ENCODE results near the gene CDX1.

DNA sequence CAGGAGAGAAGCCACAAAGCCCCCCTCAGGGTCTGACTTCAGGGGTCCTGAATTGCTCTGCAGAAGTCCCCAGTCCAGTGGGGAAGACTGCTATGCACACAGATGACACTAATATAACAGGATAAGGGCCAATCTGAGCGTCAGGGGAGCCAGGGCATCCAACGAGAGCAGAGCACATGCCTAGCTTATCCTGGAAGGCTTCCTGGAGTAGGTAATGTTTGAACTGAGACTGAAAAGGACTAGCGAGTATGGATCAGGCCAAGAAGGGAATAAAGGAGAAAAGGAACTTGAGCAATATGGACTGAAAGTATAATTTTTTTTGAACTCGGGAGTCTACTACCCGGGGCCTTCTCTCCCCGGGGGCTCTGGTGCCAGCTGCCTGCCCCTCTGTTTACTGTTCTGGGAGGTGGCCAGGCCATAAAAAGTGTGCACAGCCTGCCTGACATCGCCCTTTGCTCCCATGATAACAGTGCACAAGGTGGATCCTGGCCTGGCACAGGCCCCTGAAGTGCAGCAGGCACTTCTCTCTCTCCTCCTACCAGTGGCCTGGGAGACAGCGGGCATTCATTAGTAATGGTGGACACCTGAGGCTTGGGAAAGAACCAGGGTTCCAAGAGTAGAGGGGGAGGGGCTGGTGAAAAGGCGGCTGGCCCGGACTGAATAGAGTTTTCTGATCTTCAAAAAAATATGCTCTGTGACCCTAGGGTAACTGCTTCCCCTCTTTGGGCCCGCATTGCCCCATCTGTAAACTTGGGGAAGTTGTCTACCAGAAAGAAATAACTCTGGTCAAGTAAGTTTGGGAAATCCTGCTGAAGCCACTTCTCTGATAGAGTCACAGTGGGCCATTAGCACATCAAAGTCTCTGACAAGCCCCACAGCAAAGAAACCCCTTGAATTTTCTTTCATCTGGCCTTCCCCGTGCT, 18.7 kb downstream of the CDX1 start:
- TF ChIP-seq, protein P1, sequence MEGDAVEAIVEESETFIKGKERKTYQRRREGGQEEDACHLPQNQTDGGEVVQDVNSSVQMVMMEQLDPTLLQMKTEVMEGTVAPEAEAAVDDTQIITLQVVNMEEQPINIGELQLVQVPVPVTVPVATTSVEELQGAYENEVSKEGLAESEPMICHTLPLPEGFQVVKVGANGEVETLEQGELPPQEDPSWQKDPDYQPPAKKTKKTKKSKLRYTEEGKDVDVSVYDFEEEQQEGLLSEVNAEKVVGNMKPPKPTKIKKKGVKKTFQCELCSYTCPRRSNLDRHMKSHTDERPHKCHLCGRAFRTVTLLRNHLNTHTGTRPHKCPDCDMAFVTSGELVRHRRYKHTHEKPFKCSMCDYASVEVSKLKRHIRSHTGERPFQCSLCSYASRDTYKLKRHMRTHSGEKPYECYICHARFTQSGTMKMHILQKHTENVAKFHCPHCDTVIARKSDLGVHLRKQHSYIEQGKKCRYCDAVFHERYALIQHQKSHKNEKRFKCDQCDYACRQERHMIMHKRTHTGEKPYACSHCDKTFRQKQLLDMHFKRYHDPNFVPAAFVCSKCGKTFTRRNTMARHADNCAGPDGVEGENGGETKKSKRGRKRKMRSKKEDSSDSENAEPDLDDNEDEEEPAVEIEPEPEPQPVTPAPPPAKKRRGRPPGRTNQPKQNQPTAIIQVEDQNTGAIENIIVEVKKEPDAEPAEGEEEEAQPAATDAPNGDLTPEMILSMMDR (IDR thresholded peaks at IDR 0.05; ENCODE audit: control extremely low read depth in 1 of 3, insufficient read depth in 1 of 3, low read depth in 1 of 3, low read length in 3 of 3): no peak
- no peak for TF ChIP-seq CBX5 (IDR thresholded peaks at IDR 0.05; ENCODE audit: low read depth, low read length)
- TF ChIP-seq, protein P2, sequence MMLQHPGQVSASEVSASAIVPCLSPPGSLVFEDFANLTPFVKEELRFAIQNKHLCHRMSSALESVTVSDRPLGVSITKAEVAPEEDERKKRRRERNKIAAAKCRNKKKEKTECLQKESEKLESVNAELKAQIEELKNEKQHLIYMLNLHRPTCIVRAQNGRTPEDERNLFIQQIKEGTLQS (IDR thresholded peaks at IDR 0.05; ENCODE audit: insufficient read depth, low read depth, low read length): no peak
- TF ChIP-seq BCL11A (IDR thresholded peaks at IDR 0.05; ENCODE audit: low read depth in 2 of 2, low read length in 2 of 2): no peak
- TF ChIP-seq, protein P3, sequence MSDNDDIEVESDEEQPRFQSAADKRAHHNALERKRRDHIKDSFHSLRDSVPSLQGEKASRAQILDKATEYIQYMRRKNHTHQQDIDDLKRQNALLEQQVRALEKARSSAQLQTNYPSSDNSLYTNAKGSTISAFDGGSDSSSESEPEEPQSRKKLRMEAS (IDR thresholded peaks at IDR 0.05): no peak
- TF ChIP-seq HDAC2 (IDR thresholded peaks at IDR 0.05; ENCODE audit: borderline replicate concordance in 1 of 2, low read depth in 2 of 2, low read length in 2 of 2): no peak
- no peak for TF ChIP-seq SAP30 (IDR thresholded peaks at IDR 0.05; ENCODE audit: insufficient read depth, insufficient replicate concordance, low read length)

Data from H1 (cell line).